22Rv1 (cell line): ENCODE data around the gene CRKL.
"Not testable (repeated sequence)": the region's sequence is repeated elsewhere in the genome, so short reads cannot be mapped to it uniquely, and the experiment has no call there.

Experiments
- H3K27ac ChIP-seq: fragments of 450-650 bp; 2 replicates; pipeline ENCODE4 v1.5.1; 2017
- CTCF ChIP-seq: fragments of 450-650 bp; IDR thresholded peaks from 2 replicates; pipeline ENCODE4 v1.5.1; 2017; ENCODE audit warnings: mild to moderate bottlenecking
- ZFX ChIP-seq: fragments of 450-650 bp; IDR thresholded peaks from 2 replicates; pipeline ENCODE4 v1.6.1; 2017; ENCODE audit warnings: antibody characterized with exemption, borderline replicate concordance

The CRKL gene

DNA sequence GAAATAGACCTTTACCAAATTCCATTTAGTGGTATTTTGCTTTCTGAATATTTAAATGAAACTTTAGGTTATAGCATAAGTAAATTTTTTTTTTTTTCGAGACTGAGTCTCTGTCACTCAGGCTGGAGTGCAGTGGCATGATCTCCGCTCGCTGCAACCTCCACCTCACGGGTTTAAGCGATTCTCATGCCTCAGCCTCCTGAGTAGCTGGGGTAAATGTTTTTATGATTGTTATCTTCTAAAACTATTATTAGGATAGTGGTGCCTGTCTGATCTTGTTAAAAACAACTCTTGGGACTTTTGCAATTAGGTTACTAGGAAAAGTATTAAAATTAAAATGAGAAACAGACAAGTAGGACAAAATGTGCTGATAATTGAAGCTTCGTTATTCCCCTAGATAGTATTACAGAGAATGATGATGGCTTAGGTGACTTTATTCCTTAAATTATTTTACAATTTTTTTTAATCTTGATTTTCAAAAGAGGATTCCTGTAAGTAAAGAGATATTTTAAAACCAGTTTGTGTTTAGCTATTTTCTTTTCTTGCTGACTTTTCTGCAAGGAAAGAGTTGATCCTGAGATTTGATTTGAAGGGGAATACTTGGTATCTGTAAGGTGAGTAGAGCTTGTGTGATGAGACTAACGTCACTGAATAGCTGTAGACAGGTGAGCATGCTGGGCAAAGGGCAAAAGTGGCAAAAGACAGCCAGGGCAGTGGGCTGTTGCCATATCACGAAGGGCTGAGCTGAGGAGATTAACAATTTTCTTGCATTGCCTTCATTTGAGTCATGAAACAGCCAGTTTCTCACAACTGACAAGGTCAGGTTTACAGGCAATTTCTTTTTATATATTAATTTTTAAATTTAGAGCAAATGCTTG, 20.8 kb downstream of the CRKL start:
- TF ChIP-seq ZFX (no peak), CTCF (no peak)
- 0 out of 2 replicates have a peak overlapping the region, but pooled peaks have one; percentile 25 for H3K27ac ChIP-seq

- not testable (repeated sequence) for H3K27ac ChIP-seq
Measured at GRCh38 chr22:20939457-20940185, 22.4 kb downstream of the CRKL start.

- TF ChIP-seq ZFX (no peak), CTCF (no peak)
- no peak overlapping the region for H3K27ac ChIP-seq
Measured at GRCh38 chr22:20940186-20940651, 23.0 kb downstream of the CRKL start.

DNA sequence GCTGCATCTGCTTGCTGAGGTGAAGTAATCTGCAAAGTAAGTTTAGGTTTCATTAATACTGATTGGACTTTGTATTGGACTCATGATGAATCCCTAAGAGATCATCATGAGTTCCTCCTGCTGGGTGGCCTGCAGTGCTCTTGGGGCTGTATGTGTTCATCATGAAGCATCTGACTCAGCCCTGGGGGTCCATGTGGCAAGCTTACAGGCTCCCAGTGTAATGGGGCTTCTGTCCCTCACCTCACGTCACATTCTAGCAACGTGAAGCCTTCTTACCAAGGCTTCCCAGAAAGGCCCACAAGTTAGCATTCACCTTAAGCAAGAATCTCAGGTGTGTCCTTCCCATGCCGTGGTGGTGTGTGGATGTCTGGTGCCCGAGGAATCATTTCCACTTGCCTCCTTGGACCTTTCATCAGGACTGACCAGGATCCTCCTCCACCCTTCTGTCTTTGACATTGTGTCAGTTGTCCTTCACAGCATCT, 23.7 kb downstream of the CRKL start:
- TF ChIP-seq ZFX (no peak), CTCF (no peak)

GRCh38 chr22:20942203-20942902, 25.1 kb downstream of the CRKL start:
- H3K27ac ChIP-seq = not testable (repeated sequence)

More for the DNA sequence above, 23.7 kb downstream of the CRKL start:
- no peak overlapping the region for H3K27ac ChIP-seq

DNA sequence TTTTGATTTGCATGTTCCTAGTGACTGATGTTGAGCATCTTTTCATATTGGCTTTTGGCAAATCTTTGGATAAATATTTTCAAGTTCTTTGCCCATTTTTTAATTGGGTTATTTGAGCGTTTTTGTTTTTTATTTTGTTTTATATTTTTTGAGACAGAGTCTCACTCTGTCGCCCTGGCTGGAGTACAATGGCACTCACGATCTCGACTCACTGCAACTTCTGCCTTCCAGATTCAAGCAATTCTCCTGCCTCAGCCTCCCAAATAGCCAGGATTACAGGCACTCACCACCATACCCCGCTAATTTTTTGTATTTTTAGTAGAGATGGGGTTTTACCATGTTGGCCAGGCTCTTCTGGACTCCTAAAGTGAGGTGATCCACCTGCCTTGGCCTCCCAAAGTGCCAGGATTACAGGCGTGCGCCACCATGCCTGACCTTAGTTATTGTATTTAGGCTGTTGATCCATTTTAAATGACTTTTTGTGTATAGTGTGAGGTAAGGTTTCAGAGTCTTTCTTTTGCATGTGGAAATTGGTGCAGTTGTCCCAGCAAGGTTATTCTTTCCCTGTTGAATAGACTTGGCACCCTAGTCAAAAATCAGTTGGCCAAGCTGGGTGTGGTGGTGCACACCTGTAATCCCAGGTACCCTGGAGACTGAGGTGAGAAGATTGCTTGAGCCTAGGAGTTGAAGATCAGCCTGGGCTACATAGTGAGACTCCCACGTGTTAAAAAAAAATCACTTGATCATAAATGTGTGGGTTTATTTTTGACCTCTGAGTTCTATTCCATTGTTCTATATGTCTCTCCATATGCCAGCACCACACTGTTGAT, 26.1 kb downstream of the CRKL start:
- no peak overlapping the region for H3K27ac ChIP-seq
- TF ChIP-seq ZFX (no peak), CTCF (no peak)

DNA sequence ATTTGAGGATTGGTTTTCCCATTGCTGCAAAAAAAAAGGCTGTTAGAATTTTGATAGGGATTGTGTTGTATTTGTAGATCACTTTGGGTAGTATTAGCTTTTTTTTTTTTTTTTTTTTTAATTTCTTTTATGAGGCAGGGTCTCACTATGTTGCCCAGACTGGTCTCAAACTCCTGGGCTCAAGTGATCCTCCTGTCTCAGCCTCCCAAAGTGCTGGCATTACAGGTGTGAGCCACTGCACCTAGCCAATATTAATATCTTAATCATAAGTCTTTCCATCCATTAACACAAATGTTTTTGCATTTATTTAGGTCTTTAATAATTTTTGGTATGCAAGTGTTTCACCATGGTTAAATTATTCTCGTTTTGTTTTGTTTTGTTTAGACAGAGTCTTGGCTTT, 26.8 kb downstream of the CRKL start:
- H3K27ac ChIP-seq = no peak overlapping the region
- TF ChIP-seq ZFX (no peak), CTCF (no peak)
